Measurements from ENCODE around the gene OR3A1. TPM values are rescaled to one million over a fixed set of nuclear protein-coding genes. Genes with fewer than 3 reads are reported as not detected.

OR3A1 gene, protein sequence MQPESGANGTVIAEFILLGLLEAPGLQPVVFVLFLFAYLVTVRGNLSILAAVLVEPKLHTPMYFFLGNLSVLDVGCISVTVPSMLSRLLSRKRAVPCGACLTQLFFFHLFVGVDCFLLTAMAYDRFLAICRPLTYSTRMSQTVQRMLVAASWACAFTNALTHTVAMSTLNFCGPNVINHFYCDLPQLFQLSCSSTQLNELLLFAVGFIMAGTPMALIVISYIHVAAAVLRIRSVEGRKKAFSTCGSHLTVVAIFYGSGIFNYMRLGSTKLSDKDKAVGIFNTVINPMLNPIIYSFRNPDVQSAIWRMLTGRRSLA
- total RNA-seq: 0.07 and 0.10 TPM in 2 replicates

DNA sequence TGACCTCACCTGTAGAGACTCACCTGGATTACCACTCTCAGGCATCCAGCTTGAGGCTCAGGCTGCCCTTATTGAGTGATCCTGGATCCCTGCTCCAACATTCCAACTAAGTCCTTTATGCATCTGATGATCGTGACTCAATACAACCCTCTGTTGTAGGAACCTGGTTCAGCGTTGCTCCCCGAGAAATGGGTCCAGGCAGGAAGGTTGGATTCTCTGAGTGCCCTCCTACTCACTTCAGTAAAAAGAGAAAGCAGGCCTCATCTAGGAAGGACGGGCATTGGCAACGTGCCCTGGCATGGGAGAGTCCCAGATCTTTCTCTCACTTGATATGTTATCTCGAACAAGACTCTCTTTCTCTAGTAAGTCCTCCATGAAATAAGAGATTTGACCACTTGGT lies at the start of gene OR3A1:
TSS of gene OR3A1 (minus strand) at position 101 of the 400 bp plus-strand sequence. CDS start 5,778 bp downstream, outside the sequence.

Other genes starting within 250 kb of the OR3A1 start
- gene OR1D5, start 234.8 kb downstream of the OR3A1 start, total RNA-seq: not detected in 2 replicates
- gene OR1D2, start 193.9 kb downstream of the OR3A1 start, total RNA-seq: not detected in 2 replicates
- not detected in 2 replicates for gene OR1G1, start 170.8 kb downstream of the OR3A1 start, total RNA-seq
- not detected in 2 replicates for gene OR1A2, start 100.8 kb downstream of the OR3A1 start, total RNA-seq
- gene OR1A1, start 90.7 kb downstream of the OR3A1 start, total RNA-seq: not detected in 2 replicates
- gene OR3A2, start 87.9 kb upstream of the OR3A1 start, total RNA-seq: 0.20 TPM in 1 of 2 replicates, not detected in the other
- gene OR1E1, start 100.0 kb upstream of the OR3A1 start, total RNA-seq: not detected in 2 replicates
- 0.10 TPM in 1 of 2 replicates, not detected in the other for gene OR3A3, start 113.0 kb upstream of the OR3A1 start, total RNA-seq
- gene OR1E2, start 135.5 kb upstream of the OR3A1 start, total RNA-seq: 0.07 TPM in 1 of 2 replicates, not detected in the other
- gene SPATA22, start 173.5 kb upstream of the OR3A1 start, total RNA-seq: 0.13 and 0.26 TPM in 2 replicates
- 0.07 and 1.2 TPM in 2 replicates for gene ASPA, start 177.6 kb upstream of the OR3A1 start, total RNA-seq